Right atrium auricular region (tissue), 2 donors: Measurements from ENCODE around the gene CSTB. TPM values are rescaled to one million over a fixed set of nuclear protein-coding genes. Genes with fewer than 3 reads are reported as not detected.
A peak's percentile ranks its signal among the peaks of the same experiment; 100 is the strongest.

Source experiments
- DNase-seq: peaks from one replicate; pipeline ENCODE4 v3.0.0-alpha.2; 2019; ENCODE audit warnings: low spot score
- H3K27ac ChIP-seq, 2 donors: fragments of 200-600 bp; sonication (generic); 1 replicate in 1 of 2; 2 replicates in 1 of 2; pipeline ENCODE4 v1.5.1; 2016 to 2019
- H3K27me3 ChIP-seq, 2 donors: fragments of 200-600 bp; sonication (generic); one replicate each; pipeline versions ENCODE4 v1.5.1 to v1.6.0; 2017 to 2019
- H3K36me3 ChIP-seq: fragments of 200-600 bp; sonication (generic); one replicate; pipeline ENCODE4 v1.5.1; 2016
- H3K4me1 ChIP-seq, 2 donors: fragments of 200-600 bp; sonication (generic); one replicate each; pipeline versions ENCODE4 v1.5.1 to v1.6.0; 2017 to 2019
- H3K4me3 ChIP-seq, 2 donors: fragments of 200-600 bp; sonication (generic); 1 replicate in 1 of 2; 2 replicates in 1 of 2; pipeline ENCODE4 v1.5.1; 2017 to 2019; ENCODE audit warnings: mild to moderate bottlenecking in 1 of 2, moderate library complexity in 1 of 2
- H3K9me3 ChIP-seq, 2 donors: fragments of 200-600 bp; sonication (generic); one replicate each; pipeline ENCODE4 v1.5.1; 2019
- CTCF ChIP-seq, 2 donors: fragments of 200-600 bp; sonication (generic); IDR thresholded peaks; one replicate each; pipeline ENCODE4 v1.5.1; 2019; ENCODE audit warnings: antibody characterized with exemption in 2 of 2
- total RNA-seq, 2 donors: library from RNA; depleted of rRNA; stranded (reverse); fragments of >200 nt; gene quantifications; one replicate each; pipeline ENCODE4 v1.1.0, GENCODE V29; 2016

CSTB gene
- total RNA-seq, 2 donors from 2014 or later: 8.3 to 8.4 TPM

- Histone ChIP-seq H3K9me3 (no peaks in the 10 kb centered on the region), H3K27me3 (no peaks in the 10 kb centered on the region), H3K27ac (no peak overlapping the region), H3K4me3 (no peak overlapping the region), H3K36me3 (peaks cover 94% of the 10 kb centered on the region), H3K4me1 (no peaks in the 10 kb centered on the region)
- TF ChIP-seq CTCF (IDR thresholded peaks at IDR 0.05): no peak
- DNase-seq: no peak
These were observed 21.3 kb upstream of the CSTB start for GRCh38 chr21:43797415-43797814.

GRCh38 chr21:43794857-43795256 lies 18.7 kb upstream of the CSTB start:
- peaks cover 0 to 14% of the 10 kb centered on the region in 2 donors for H3K4me1 ChIP-seq
- H3K9me3 ChIP-seq: no peaks in the 10 kb centered on the region
- TF ChIP-seq CTCF (IDR thresholded peaks at IDR 0.05): no peak
- no peaks in the 10 kb centered on the region for H3K27me3 ChIP-seq
- H3K36me3 ChIP-seq: peaks cover 84% of the 10 kb centered on the region
- no peak overlapping the region for H3K4me3 ChIP-seq
- H3K27ac ChIP-seq: no peak overlapping the region
- DNase-seq: no peak

- Histone ChIP-seq H3K4me1 (peaks cover 0 to 15% of the 10 kb centered on the region in 2 donors), H3K4me3 (no peak overlapping the region), H3K27me3 (no peaks in the 10 kb centered on the region), H3K36me3 (peaks cover 80% of the 10 kb centered on the region), H3K9me3 (no peaks in the 10 kb centered on the region), H3K27ac (no peak overlapping the region)
- TF ChIP-seq CTCF (IDR thresholded peaks at IDR 0.05): no peak
- DNase-seq: no peak
These were observed 18.2 kb upstream of the CSTB start for GRCh38 chr21:43794311-43794710.

- DNase-seq: no peak
- Histone ChIP-seq H3K27ac (no peak overlapping the region), H3K36me3 (peaks cover 69% of the 10 kb centered on the region), H3K9me3 (no peaks in the 10 kb centered on the region), H3K4me3 (no peak overlapping the region), H3K4me1 (peaks cover 0 to 15% of the 10 kb centered on the region in 2 donors), H3K27me3 (no peaks in the 10 kb centered on the region)
- TF ChIP-seq CTCF (IDR thresholded peaks at IDR 0.05): no peak
These were observed 17.1 kb upstream of the CSTB start for GRCh38 chr21:43793243-43793642.

GRCh38 chr21:43792406-43792805 lies 16.3 kb upstream of the CSTB start:
- Histone ChIP-seq H3K36me3 (peaks cover 61% of the 10 kb centered on the region), H3K27ac (no peak overlapping the region), H3K4me3 (no peak overlapping the region), H3K27me3 (no peaks in the 10 kb centered on the region), H3K4me1 (peaks cover 0 to 15% of the 10 kb centered on the region in 2 donors), H3K9me3 (no peaks in the 10 kb centered on the region)
- DNase-seq: no peak
- no peak for TF ChIP-seq CTCF (IDR thresholded peaks at IDR 0.05)

- Histone ChIP-seq H3K36me3 (peaks cover 39% of the 10 kb centered on the region), H3K9me3 (no peaks in the 10 kb centered on the region), H3K4me1 (peaks cover 0 to 15% of the 10 kb centered on the region in 2 donors), H3K27ac (peak overlapping the region; percentile 90 to 96), H3K4me3 (peak overlapping the region; percentile 73 to 88), H3K27me3 (no peaks in the 10 kb centered on the region)
- DNase-seq: no peak
- no peak for TF ChIP-seq CTCF (IDR thresholded peaks at IDR 0.05)
These were observed 14.0 kb upstream of the CSTB start for GRCh38 chr21:43790010-43790524.
